D721Med (cell line): ENCODE data around the gene SMCHD1.

ENCODE experiments used
- DNase-seq: peaks from one replicate; pipeline ENCODE4 v3.0.0; 2011; ENCODE audit warnings: low spot score; ENCODE audit not compliant: insufficient read length
- FAIRE-seq: peaks from 2 replicates; lab custom pipeline; 2011; peaks lifted over from hg19 to GRCh38; lab: Jason Lieb, UNC
- TF ChIP-seq, protein P1 (sequence below): IDR thresholded peaks from 2 replicates; pipeline ENCODE4 v1.5.1; 2012; ENCODE audit warnings: mild to moderate bottlenecking, control low read depth; ENCODE audit not compliant: insufficient read depth; ENCODE audit errors: missing control alignments

Gene SMCHD1

DNA sequence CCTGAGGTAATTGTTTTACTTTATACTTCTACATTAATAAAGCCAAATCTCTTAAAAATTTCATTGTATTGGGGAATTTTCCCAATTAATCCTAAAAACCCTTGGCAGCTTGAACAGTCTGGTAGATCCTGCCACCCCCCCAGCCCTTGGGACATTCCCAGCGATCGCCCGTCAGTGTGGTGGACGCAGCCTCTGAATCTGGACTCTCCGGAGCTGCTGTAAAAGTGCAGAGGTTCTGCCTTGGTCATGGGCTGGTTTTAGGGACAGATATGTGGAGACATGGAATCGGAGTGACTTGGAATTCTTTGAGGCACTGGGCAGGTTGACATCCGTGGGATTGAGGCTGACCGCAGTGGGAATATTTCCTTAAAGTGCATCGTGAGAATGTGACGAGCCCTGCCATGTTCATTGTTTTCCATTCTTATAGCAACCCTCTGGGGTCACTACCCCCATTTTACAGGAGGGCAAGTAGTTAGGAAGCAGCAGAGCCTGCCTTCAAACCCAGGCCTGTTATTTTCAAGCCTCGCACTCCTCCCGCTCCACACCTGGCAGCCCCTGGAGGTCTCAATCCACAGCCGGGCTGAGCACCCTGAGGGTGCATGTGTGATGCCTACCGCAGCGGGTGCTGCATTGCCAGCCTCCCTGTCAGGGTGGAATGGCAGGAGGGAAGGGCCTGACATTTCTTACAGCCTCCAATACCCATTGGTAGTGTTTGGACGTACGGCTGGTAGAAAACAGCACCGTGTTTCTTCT lies 197.8 kb downstream of the SMCHD1 start:
- DNase-seq (no peak), FAIRE-seq (no peak)
- TF ChIP-seq, protein P1, sequence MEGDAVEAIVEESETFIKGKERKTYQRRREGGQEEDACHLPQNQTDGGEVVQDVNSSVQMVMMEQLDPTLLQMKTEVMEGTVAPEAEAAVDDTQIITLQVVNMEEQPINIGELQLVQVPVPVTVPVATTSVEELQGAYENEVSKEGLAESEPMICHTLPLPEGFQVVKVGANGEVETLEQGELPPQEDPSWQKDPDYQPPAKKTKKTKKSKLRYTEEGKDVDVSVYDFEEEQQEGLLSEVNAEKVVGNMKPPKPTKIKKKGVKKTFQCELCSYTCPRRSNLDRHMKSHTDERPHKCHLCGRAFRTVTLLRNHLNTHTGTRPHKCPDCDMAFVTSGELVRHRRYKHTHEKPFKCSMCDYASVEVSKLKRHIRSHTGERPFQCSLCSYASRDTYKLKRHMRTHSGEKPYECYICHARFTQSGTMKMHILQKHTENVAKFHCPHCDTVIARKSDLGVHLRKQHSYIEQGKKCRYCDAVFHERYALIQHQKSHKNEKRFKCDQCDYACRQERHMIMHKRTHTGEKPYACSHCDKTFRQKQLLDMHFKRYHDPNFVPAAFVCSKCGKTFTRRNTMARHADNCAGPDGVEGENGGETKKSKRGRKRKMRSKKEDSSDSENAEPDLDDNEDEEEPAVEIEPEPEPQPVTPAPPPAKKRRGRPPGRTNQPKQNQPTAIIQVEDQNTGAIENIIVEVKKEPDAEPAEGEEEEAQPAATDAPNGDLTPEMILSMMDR = no peak

GRCh38 chr18:2853926-2854664 lies 198.6 kb downstream of the SMCHD1 start:
- DNase-seq = no peak
- FAIRE-seq = no peak
- TF ChIP-seq, protein P1 = no peak
